Endodermal cell (in vitro differentiated cells): Measurements from ENCODE around the gene MKRN2. TPM values are rescaled to one million over a fixed set of nuclear protein-coding genes. Genes with fewer than 3 reads are reported as not detected.
A peak's percentile ranks its signal among the peaks of the same experiment; 100 is the strongest.

Experiments
- DNase-seq: peaks from one replicate; pipeline ENCODE4 v3.0.0-alpha.2; 2017
- H3K27ac ChIP-seq: 2 replicates; pipeline ENCODE4 v1.5.1; 2013; ENCODE audit warnings: mild to moderate bottlenecking, low read depth, low read length, moderate library complexity
- H3K27me3 ChIP-seq: 2 replicates; pipeline ENCODE4 v1.6.1; 2013; ENCODE audit warnings: mild to moderate bottlenecking, low read length, moderate library complexity; ENCODE audit not compliant: insufficient read depth, control insufficient read depth, poor library complexity, severe bottlenecking
- H3K36me3 ChIP-seq: 2 replicates; pipeline ENCODE4 v1.7.0; 2013; ENCODE audit warnings: mild to moderate bottlenecking, low read length, moderate library complexity; ENCODE audit not compliant: control insufficient read depth, insufficient read depth
- H3K4me1 ChIP-seq: one replicate; pipeline ENCODE4 v1.7.0; 2013; ENCODE audit warnings: low read length; ENCODE audit not compliant: control insufficient read depth, insufficient read depth
- H3K4me3 ChIP-seq: 2 replicates; pipeline ENCODE4 v1.5.1; 2013; ENCODE audit warnings: mild to moderate bottlenecking, low read length, moderate library complexity
- H3K9ac ChIP-seq: 2 replicates; pipeline ENCODE4 v1.6.1; 2013; ENCODE audit warnings: mild to moderate bottlenecking, low read length, moderate library complexity; ENCODE audit not compliant: poor library complexity, severe bottlenecking; ENCODE audit errors: extremely low read depth
- H3K9me3 ChIP-seq: 2 replicates; pipeline ENCODE4 v1.6.1; 2013; ENCODE audit warnings: mild to moderate bottlenecking, low read length, moderate library complexity; ENCODE audit not compliant: control insufficient read depth
- H3K27ac Mint-ChIP-seq: 2 replicates; pipeline ENCODE4 v1.8.0; 2020; ENCODE audit warnings: mixed read lengths
- H3K27me3 Mint-ChIP-seq: 2 replicates; pipeline ENCODE4 v1.8.0; 2021; ENCODE audit warnings: mild to moderate bottlenecking, mixed read lengths; ENCODE audit not compliant: insufficient read depth
- H3K36me3 Mint-ChIP-seq: 2 replicates; pipeline ENCODE4 v1.8.0; 2020; ENCODE audit warnings: low read depth, mixed read lengths
- H3K4me1 Mint-ChIP-seq: 2 replicates; pipeline ENCODE4 v1.8.0; 2020; ENCODE audit warnings: mixed read lengths
- H3K4me3 Mint-ChIP-seq: 2 replicates; pipeline ENCODE4 v1.8.0; 2020; ENCODE audit warnings: mild to moderate bottlenecking, moderate library complexity, mixed read lengths
- H3K9me3 Mint-ChIP-seq: 2 replicates; pipeline ENCODE4 v1.8.0; 2020; ENCODE audit warnings: mild to moderate bottlenecking, mixed read lengths
- WGBS, 2 experiments: methylation state at CpG; one replicate each; pipeline versions ENCODE4 v1.1.5 to v1.1.7; 2013; ENCODE audit warnings: missing lambda C conversion rate in 2 of 2, mixed read lengths in 1 of 2; ENCODE audit not compliant: insufficient coverage in 1 of 2, insufficient read length in 1 of 2; 5-methylcytosine and 5-hydroxymethylcytosine counted together
- total RNA-seq, 2 donors: library from RNA; stranded (reverse); fragmentation: NEBNext Ultra II Directional in 1 of 2; extraction: Animal tissue kit (Norgen Biotek cat#: 25700) in 1 of 2; gene quantifications; 2 replicates in 1 of 2; 3 replicates in 1 of 2; pipeline ENCODE4 v1.2.1, GENCODE V29; 2021
- TF ChIP-seq, protein P1 (sequence below): fragments of 200-600 bp; sonication (generic); conservative IDR thresholded peaks from 2 replicates; pipeline ENCODE4 v1.5.0; 2021; ENCODE audit warnings: antibody characterized with exemption, mild to moderate bottlenecking

The MKRN2 gene
- total RNA-seq, 2 donors from 2014 or later, result 18.8 to 23.3 TPM

DNA sequence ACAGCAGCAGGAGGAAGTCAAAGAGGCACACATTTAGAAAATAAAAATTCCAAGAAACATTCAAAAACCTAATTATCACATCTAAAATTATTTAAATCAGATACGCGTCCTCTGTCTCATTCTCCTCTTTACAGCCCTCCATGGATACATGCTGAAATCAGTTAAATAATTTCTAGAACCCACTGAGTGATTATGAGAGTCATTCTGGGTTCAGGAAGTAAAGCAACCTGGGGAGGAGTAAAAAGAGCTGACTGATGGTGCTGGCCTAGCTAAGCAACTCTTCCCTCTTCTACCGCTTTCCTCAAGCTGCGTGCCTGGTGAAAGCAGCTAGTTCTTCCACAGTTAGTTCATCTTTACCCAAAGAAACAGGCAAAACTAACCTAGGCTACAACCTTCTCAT lies 58.4 kb downstream of the MKRN2 start:
- no peak overlapping the region for H3K4me3 Mint-ChIP-seq
- no peaks in the 10 kb centered on the region for H3K27me3 ChIP-seq
- WGBS, 2 experiments, result 100% methylated on average over 4 of the region's 4 CpGs; no CpG with 5 or more reads in 1 of the 2 experiments
- TF ChIP-seq, protein P1, sequence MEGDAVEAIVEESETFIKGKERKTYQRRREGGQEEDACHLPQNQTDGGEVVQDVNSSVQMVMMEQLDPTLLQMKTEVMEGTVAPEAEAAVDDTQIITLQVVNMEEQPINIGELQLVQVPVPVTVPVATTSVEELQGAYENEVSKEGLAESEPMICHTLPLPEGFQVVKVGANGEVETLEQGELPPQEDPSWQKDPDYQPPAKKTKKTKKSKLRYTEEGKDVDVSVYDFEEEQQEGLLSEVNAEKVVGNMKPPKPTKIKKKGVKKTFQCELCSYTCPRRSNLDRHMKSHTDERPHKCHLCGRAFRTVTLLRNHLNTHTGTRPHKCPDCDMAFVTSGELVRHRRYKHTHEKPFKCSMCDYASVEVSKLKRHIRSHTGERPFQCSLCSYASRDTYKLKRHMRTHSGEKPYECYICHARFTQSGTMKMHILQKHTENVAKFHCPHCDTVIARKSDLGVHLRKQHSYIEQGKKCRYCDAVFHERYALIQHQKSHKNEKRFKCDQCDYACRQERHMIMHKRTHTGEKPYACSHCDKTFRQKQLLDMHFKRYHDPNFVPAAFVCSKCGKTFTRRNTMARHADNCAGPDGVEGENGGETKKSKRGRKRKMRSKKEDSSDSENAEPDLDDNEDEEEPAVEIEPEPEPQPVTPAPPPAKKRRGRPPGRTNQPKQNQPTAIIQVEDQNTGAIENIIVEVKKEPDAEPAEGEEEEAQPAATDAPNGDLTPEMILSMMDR, result no peak
- H3K36me3 ChIP-seq, result peaks cover 67% of the 10 kb centered on the region
- peak overlapping the region; percentile 70 for H3K27ac Mint-ChIP-seq
- H3K9ac ChIP-seq, result no peak overlapping the region
- no peak overlapping the region for H3K27ac ChIP-seq
- H3K36me3 Mint-ChIP-seq, result peaks cover 44% of the 10 kb centered on the region
- no peaks in the 10 kb centered on the region for H3K27me3 Mint-ChIP-seq
- DNase-seq, result no peak
- H3K9me3 ChIP-seq, result no peaks in the 10 kb centered on the region
- H3K9me3 Mint-ChIP-seq, result no peaks in the 10 kb centered on the region
- no peaks in the 10 kb centered on the region for H3K4me1 ChIP-seq
- H3K4me3 ChIP-seq, result no peak overlapping the region
- peaks cover 13% of the 10 kb centered on the region for H3K4me1 Mint-ChIP-seq

DNA sequence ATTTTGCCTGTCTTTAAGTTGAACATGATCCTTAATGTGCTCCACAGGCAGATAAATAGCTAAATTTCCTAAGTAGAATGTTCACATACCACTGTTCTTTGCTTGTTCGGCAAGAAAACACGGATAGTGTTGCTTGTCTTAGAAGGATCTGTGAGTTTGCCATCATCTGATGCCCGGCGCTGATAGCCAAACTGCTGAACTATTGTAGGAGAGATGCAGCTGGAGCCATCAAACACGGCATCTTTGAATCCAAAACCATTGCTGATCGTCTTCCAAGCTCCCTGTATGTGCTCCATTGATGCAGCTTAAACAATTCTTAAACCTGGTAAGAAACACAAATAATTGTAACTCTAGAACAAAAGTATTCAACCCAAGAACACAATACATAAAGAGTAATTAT lies 61.5 kb downstream of the MKRN2 start:
- H3K4me1 Mint-ChIP-seq, result peaks cover 11% of the 10 kb centered on the region
- 95 to 97% methylated on average over 6 of the region's 6 CpGs for WGBS, 2 experiments
- no peaks in the 10 kb centered on the region for H3K9me3 ChIP-seq

DNA sequence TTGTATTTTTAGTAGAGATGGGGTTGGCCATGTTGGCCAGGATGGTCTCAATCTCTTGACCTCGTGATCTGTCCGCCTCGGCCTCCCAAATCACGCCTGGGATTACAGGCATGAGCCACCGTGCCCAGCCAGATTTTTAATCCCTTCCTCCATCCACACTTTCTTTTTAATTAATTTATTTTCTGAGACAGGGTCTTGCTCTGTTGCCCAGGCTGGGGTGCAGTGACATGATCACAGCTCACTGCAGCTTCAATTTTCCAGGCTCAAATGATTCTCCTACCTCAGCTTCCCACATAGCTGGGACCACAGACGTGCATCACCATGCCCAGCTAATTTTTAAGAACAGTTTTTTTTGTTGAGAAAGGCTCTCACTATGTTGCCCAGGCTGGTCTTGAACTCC lies 63.4 kb downstream of the MKRN2 start:
- WGBS, 2 experiments, result 94 to 98% methylated on average over 6 of the region's 6 CpGs
- no peaks in the 10 kb centered on the region for H3K27me3 ChIP-seq
- Mint-ChIP-seq H3K36me3 (peaks cover 20% of the 10 kb centered on the region), H3K27me3 (no peaks in the 10 kb centered on the region), H3K27ac (no peak overlapping the region), H3K4me3 (no peak overlapping the region), H3K4me1 (peaks cover 2% of the 10 kb centered on the region), H3K9me3 (no peaks in the 10 kb centered on the region)
- no peak overlapping the region for H3K4me3 ChIP-seq
- H3K4me1 ChIP-seq, result no peaks in the 10 kb centered on the region
- TF ChIP-seq, protein P1, result no peak
- no peak for DNase-seq
- peaks cover 30% of the 10 kb centered on the region for H3K36me3 ChIP-seq
- no peak overlapping the region for H3K9ac ChIP-seq
- H3K27ac ChIP-seq, result no peak overlapping the region
- H3K9me3 ChIP-seq, result no peaks in the 10 kb centered on the region

More for the DNA sequence above, 61.5 kb downstream of the MKRN2 start:
- no peaks in the 10 kb centered on the region for H3K4me1 ChIP-seq
- peaks cover 48% of the 10 kb centered on the region for H3K36me3 ChIP-seq
- no peak overlapping the region for H3K9ac ChIP-seq
- Mint-ChIP-seq H3K36me3 (peaks cover 29% of the 10 kb centered on the region), H3K4me3 (no peak overlapping the region), H3K9me3 (no peaks in the 10 kb centered on the region), H3K27ac (no peak overlapping the region), H3K27me3 (no peaks in the 10 kb centered on the region)
- TF ChIP-seq, protein P1, result no peak
- H3K27me3 ChIP-seq, result no peaks in the 10 kb centered on the region
- DNase-seq, result no peak
- no peak overlapping the region for H3K27ac ChIP-seq
- no peak overlapping the region for H3K4me3 ChIP-seq
